NCI-H2171 treated with DMSO at 0.1 percent for 48 hours (cell line): ENCODE results near the gene RNU2-63P.
"Not testable (repeated sequence)": the region's sequence is repeated elsewhere in the genome, so short reads cannot be mapped to it uniquely, and the experiment has no call there.

Experiments
- DNase-seq: peaks from one replicate; lab custom pipeline; 2025; lab: John Stamatoyannopoulos, UW

Gene RNU2-63P

GRCh38 chr2:88016086-88016959 lies at the start of gene RNU2-63P:
RNU2-63P (minus strand) TSS chr2:88016547.
- DNase-seq: peak; percentile 91

DNA sequence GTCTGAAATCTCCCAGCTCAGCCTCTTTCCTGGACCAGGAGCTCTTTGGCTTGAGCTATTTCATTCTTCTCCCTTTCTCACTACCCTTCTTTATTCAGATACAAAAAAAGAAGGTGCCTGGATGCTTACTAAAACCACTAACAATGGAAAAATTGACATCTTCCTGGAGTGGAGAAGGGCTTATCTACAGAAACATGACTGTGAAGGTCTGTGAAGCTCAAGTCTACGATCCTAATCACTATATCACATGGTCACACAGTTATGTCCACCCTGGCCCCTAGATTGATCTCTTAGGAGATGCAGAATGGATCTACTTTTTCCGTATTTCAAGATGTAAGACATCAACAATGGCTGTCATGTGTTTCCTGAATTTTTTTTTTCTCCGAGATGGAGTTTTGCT lies 44.9 kb upstream of the RNU2-63P start:
- DNase-seq: no peak

DNA sequence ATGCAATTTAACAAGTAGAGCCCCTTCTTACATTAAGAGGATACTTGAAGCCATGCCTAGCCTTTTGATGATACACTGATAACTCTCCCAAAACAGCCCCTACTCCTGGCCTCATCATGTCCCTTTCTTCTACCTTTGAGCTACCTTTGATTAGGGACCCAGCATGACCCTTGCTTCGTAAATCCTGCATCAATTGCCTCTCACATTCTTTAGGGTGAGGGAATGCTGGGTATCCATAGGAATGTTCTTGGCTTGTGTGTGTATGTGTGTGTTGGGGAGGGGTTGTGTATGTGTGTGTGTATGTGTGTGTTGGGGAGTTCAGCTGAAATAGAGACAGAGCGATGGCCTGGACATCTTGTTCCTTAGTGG lies 44.5 kb upstream of the RNU2-63P start:
- no peak for DNase-seq

DNA sequence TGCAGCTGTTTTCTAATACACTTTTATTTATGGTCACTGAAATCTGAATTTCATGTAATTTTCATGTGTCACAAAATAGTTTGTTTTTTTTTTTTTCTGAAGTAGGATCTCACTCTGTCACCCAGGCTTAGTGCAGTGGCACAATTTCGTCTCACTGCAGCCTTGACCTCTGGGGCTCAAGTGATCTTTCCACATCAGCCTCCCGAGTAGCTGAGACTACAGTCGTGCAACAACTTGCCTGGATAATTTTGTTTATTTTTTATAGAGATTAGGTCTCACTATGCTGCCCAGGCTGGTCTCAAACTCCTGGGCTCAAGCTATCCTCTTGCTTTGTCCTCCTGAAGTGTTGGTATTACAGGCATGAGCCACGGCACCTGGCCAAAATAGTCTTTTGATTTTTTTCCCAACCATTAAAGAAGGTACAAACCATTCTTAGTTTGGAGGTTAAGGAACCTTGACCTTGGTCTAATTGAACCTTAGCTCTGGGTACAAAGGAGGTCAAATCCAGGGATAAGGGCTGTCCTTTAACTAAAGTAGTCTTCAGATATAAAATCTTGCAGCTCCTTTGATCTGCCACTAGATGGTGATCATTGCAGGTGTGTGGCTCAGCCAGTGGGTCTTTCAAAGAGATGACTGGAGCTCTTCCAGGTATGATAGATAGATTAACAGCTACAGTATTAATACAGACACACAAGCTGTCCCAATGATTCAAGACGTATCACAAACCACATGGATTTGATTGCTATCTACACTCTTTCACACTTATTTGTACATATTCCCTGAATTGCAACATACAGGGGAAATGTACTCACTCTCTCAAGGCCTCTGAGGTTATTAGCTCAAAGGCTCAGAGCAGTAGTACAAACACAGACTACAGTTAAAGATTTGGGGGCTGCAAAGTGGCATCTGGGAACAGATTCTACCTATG lies 43.9 kb upstream of the RNU2-63P start:
- peak; percentile 67 for DNase-seq

GRCh38 chr2:88058191-88058590 lies 41.8 kb upstream of the RNU2-63P start:
- no peak for DNase-seq

- DNase-seq: no peak
Measured at GRCh38 chr2:88057437-88057844, 41.1 kb upstream of the RNU2-63P start.

GRCh38 chr2:88055371-88056128 lies 39.2 kb upstream of the RNU2-63P start, which contains the start of gene KRCC1:
KRCC1 (minus strand) TSS chr2:88055783; CDS start chr2:88028563, 27,220 bp downstream.
- DNase-seq: peak; percentile 89

GRCh38 chr2:88054782-88055370 lies 38.5 kb upstream of the RNU2-63P start:
- DNase-seq: no peak

DNA sequence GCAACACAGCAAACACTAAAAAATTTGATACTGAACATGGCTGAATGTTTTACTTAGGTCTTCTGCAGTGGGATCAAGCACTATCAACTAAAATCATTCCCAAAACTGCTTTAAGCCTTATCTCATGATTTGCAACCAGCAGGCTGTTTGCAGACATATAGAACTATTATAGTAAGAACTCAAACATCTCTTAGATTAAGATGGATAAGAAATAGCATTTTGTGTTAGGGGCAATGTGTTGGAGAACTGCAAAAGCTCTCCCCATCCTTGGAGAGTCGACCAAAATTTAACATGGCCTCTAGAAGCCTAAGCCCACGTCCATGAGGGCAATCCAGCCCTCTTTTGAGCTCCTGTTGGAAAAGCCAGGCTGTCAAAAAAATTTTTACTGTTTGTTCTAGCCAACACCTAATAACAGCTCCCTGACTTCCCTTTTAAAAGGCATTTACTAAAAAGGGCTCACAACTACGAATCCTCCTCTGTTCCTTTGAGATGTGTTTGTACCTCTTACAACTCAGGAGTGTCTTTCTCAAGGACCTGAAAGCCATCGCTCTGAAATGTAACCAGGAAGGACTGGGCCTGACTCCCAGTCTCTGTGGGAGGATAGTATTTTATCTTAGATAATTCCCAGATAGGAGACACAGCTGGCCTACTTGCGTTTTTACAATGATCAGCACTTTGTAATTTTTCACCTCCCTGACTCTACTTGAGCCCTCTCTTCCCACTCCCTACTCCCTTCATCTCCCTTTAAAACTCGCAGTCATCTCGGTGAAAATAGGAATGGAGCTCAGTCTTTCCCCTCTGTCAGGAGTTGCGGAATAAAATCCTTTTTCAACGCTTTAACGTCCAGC lies 37.8 kb upstream of the RNU2-63P start:
- DNase-seq: no peak

GRCh38 chr2:88053296-88053695 lies 36.9 kb upstream of the RNU2-63P start:
- DNase-seq: no peak

DNA sequence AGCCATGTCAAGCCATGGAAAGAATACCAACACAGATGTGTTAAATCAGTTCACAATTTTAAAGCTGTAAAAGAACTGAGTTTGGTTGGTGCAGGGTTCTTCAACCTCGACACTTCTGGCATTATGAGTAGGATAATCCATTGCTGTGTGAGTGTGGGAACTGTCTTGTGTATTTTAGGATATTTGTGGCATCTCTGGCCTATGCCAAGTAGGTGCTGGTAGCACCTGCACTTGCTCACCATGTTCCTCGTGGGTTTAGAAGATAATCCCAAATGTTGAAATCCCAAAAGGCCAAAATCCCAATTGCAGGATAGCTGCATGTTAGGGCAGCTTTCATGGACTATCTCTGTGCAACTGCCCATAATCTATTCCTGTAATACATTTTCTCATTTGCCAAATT lies 35.4 kb upstream of the RNU2-63P start:
- DNase-seq: no peak

DNA sequence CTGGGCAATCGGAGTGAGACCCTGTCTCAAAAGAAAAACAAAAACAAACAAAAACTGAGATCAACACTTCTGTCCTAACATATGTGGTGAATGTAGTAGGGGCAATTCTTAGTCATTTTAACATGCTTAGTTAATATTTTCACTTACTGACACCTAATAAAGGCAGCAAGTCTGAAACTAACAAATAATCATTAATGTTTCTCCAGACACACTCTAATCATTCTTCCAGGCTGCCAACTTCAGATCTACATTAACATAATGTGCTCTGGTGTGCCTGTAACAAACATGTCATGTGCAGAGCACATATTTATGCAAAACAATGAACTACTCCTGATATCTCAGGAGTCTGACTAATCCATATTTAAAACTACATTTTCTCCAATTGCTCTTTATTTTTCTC lies 33.3 kb upstream of the RNU2-63P start:
- no peak for DNase-seq

GRCh38 chr2:88048541-88048940 lies 32.2 kb upstream of the RNU2-63P start:
- DNase-seq: no peak

GRCh38 chr2:88045561-88045960 lies 29.2 kb upstream of the RNU2-63P start:
- DNase-seq: not testable (repeated sequence)

- no peak for DNase-seq
Measured at GRCh38 chr2:88042476-88042875, 26.1 kb upstream of the RNU2-63P start.

- DNase-seq: no peak
Measured at GRCh38 chr2:88038263-88039105, 22.1 kb upstream of the RNU2-63P start.

- DNase-seq: no peak
Measured at GRCh38 chr2:88036606-88037005, 20.3 kb upstream of the RNU2-63P start.

- no peak for DNase-seq
Measured at GRCh38 chr2:88036182-88036581, 19.8 kb upstream of the RNU2-63P start.

DNA sequence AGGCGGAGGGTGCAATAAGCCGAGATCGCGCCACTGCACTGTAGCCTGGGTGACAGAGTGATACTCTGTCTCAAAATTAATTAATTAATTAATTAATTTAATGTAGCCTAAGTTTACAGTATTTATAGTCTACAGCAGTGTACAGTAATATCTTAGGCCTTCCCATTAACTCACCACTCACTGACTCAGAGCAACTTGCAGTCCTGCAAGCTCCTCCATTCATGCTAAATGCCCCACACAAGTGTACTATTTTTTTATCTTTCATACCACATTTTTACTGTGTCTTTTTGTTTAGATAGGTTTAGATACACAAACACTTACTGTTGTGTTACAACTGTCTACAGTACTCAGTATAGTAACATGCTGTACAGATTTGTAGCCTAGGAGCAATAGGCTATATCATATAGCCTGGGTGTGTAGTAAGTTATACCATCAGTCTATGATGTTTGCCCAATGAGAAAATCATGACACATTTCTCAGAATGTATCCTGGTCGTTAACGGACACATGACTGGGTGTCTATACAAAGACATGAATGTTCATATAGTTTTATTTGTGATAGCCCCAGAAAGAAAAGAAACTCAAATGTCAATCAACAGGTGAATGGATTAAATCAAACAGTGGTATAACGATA lies 15.8 kb upstream of the RNU2-63P start:
- no peak for DNase-seq
